Measurements from ENCODE around the gene MFNG. TPM values are rescaled to one million over a fixed set of nuclear protein-coding genes. Genes with fewer than 3 reads are reported as not detected.

MFNG gene
- total RNA-seq, 1 donor from 2014 or later, result 1.5 TPM

- no peaks in the 10 kb centered on the region for H3K27me3 Mint-ChIP-seq (ENCODE audit: unreplicated experiment)
- H3K4me1 Mint-ChIP-seq (ENCODE audit: unreplicated experiment), result peaks cover 37% of the 10 kb centered on the region
- peak overlapping the region; percentile 89 for H3K27ac Mint-ChIP-seq (ENCODE audit: unreplicated experiment)
Observed at GRCh38 chr22:37526376-37526775, 40.2 kb upstream of the MFNG start.

DNA sequence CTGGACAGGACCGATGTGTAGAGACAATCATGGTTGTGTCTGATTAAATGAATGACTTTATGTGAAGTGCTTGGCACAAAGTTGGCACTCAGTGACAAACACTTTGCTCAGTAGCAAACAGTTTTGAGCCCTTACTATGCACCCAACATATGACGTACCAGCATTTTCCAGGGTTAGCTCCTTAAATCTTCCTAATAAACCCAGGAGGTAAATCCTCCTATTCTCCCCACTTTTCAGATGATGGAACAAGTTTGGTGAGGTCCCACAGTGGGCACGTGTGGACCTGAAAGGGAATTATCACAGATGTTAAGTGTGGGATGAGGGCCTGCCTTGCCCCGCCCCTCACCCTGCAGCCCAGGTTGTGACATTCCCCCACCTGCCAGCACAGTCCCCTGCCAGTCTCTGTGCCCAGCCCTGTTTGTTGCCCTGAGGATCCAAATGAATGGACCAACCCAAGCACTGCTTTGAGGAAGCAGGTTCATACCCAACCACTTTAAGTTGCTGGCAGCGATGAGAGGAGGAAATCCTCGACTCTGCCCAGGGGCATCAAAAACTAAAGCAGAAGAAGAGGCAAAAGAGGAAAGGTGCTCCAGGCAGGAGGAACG is 39.7 kb upstream of the MFNG start:
- TF ChIP-seq, protein P1, sequence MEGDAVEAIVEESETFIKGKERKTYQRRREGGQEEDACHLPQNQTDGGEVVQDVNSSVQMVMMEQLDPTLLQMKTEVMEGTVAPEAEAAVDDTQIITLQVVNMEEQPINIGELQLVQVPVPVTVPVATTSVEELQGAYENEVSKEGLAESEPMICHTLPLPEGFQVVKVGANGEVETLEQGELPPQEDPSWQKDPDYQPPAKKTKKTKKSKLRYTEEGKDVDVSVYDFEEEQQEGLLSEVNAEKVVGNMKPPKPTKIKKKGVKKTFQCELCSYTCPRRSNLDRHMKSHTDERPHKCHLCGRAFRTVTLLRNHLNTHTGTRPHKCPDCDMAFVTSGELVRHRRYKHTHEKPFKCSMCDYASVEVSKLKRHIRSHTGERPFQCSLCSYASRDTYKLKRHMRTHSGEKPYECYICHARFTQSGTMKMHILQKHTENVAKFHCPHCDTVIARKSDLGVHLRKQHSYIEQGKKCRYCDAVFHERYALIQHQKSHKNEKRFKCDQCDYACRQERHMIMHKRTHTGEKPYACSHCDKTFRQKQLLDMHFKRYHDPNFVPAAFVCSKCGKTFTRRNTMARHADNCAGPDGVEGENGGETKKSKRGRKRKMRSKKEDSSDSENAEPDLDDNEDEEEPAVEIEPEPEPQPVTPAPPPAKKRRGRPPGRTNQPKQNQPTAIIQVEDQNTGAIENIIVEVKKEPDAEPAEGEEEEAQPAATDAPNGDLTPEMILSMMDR (IDR thresholded peaks at IDR 0.05), result no peak
- H3K36me3 Mint-ChIP-seq (ENCODE audit: unreplicated experiment), result no peaks in the 10 kb centered on the region
- H3K9me3 Mint-ChIP-seq (ENCODE audit: unreplicated experiment), result no peaks in the 10 kb centered on the region
- peaks cover 39% of the 10 kb centered on the region for H3K4me1 Mint-ChIP-seq (ENCODE audit: unreplicated experiment)
- H3K27me3 Mint-ChIP-seq (ENCODE audit: unreplicated experiment), result no peaks in the 10 kb centered on the region
- H3K27ac Mint-ChIP-seq (ENCODE audit: unreplicated experiment), result peak overlapping the region; percentile 89
- no peak for DNase-seq (ENCODE audit: extremely low spot score, unreplicated experiment)
- no peak overlapping the region for H3K4me3 Mint-ChIP-seq (ENCODE audit: unreplicated experiment)

More at GRCh38 chr22:37526376-37526775, 40.2 kb upstream of the MFNG start:
- TF ChIP-seq, protein P1 (IDR thresholded peaks at IDR 0.05), result no peak
- H3K9me3 Mint-ChIP-seq (ENCODE audit: unreplicated experiment), result no peaks in the 10 kb centered on the region
- no peaks in the 10 kb centered on the region for H3K36me3 Mint-ChIP-seq (ENCODE audit: unreplicated experiment)
- no peak for DNase-seq (ENCODE audit: extremely low spot score, unreplicated experiment)
- H3K4me3 Mint-ChIP-seq (ENCODE audit: unreplicated experiment), result no peak overlapping the region

DNA sequence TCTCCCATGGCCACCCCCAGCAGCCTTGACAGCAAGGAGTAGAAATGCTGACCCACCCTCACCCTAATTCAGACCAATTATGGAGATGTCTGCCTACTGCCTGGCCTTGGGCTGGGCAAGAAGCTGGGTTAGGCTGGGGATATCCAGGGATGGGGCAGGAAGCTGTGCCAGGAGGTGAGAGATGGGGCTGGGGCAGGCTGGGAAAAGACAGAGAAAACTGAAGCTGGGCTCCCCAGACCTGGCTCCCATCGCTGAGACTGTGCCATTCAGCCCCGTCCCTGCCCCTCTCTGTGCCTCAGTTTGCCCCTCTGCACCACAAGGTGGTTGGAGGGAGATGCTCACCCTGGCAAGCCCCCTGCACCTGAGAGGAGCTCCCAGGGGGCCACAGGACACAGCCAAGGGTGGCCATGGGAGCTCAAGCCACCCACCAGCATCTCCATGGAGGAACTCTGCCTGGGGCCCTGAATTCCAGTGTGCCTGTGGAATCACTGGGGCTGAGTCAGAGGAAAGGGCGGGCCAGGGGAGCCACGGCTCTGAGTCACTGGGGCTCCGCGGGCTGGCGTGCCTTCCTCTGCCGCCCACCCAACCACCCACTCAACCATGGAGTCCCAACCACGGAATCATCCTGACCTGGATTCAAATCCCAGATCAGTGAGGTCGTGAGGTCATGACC is 39.0 kb upstream of the MFNG start:
- Mint-ChIP-seq H3K4me1 (ENCODE audit: unreplicated experiment) (peaks cover 42% of the 10 kb centered on the region), H3K9me3 (ENCODE audit: unreplicated experiment) (no peaks in the 10 kb centered on the region), H3K27ac (ENCODE audit: unreplicated experiment) (peak overlapping the region; percentile 89), H3K4me3 (ENCODE audit: unreplicated experiment) (no peak overlapping the region), H3K36me3 (ENCODE audit: unreplicated experiment) (no peaks in the 10 kb centered on the region), H3K27me3 (ENCODE audit: unreplicated experiment) (no peaks in the 10 kb centered on the region)
- TF ChIP-seq, protein P1 (IDR thresholded peaks at IDR 0.05), result no peak
- peak; percentile 91 for DNase-seq (ENCODE audit: extremely low spot score, unreplicated experiment)

- H3K36me3 Mint-ChIP-seq (ENCODE audit: unreplicated experiment), result no peaks in the 10 kb centered on the region
- no peak overlapping the region for H3K27ac Mint-ChIP-seq (ENCODE audit: unreplicated experiment)
- TF ChIP-seq, protein P1 (IDR thresholded peaks at IDR 0.05), result no peak
- DNase-seq (ENCODE audit: extremely low spot score, unreplicated experiment), result no peak
- no peaks in the 10 kb centered on the region for H3K9me3 Mint-ChIP-seq (ENCODE audit: unreplicated experiment)
- peaks cover 54% of the 10 kb centered on the region for H3K4me1 Mint-ChIP-seq (ENCODE audit: unreplicated experiment)
- H3K27me3 Mint-ChIP-seq (ENCODE audit: unreplicated experiment), result no peaks in the 10 kb centered on the region
- H3K4me3 Mint-ChIP-seq (ENCODE audit: unreplicated experiment), result no peak overlapping the region
Observed at GRCh38 chr22:37522482-37522881, 36.3 kb upstream of the MFNG start.

DNA sequence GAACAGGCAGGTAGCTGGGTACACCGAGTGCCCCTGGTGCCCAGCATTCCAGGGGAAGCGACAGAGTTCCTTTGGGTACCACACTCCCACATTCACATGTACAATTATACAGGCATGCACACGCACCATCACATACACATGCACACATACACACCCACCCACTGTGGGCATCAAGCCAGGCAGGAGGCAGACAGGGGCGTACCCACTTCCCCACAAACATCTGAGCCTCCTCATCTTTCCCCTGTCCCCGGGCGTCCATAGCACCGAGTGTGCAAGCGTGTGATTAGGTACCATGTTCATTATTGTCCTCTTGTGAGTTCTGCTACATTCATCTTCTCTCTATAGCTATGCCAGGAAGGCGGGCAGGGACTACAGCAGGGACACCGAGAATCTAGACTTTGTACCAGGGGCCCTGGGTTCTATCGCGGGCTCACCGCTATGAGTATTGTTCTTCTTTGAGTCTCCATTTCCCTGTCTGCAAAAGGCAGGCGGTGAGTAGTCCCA is 35.1 kb upstream of the MFNG start:
- Mint-ChIP-seq H3K9me3 (ENCODE audit: unreplicated experiment) (peaks cover 1% of the 10 kb centered on the region), H3K36me3 (ENCODE audit: unreplicated experiment) (peaks cover 4% of the 10 kb centered on the region), H3K4me3 (ENCODE audit: unreplicated experiment) (no peak overlapping the region), H3K27me3 (ENCODE audit: unreplicated experiment) (no peaks in the 10 kb centered on the region), H3K27ac (ENCODE audit: unreplicated experiment) (no peak overlapping the region), H3K4me1 (ENCODE audit: unreplicated experiment) (peaks cover 56% of the 10 kb centered on the region)
- TF ChIP-seq, protein P1 (IDR thresholded peaks at IDR 0.05), result no peak
- no peak for DNase-seq (ENCODE audit: extremely low spot score, unreplicated experiment)

Data from osteocyte (in vitro differentiated cells).